Retinal pigment epithelial cell (primary cell): ENCODE results near the gene IFITM5.

Source experiments
- DNase-seq: peaks from one replicate; pipeline ENCODE4 v3.0.0-alpha.2; 2010; ENCODE audit warnings: low read depth
- H3K4me3 ChIP-seq: 2 replicates; pipeline ENCODE4 v1.5.1; 2011; ENCODE audit warnings: mild to moderate bottlenecking, low read length, control low read depth, moderate library complexity
- CTCF ChIP-seq: conservative IDR thresholded peaks from 2 replicates; pipeline ENCODE4 v1.5.1; 2011; ENCODE audit warnings: low read depth, low read length, control low read depth, inconsistent platforms

The IFITM5 gene

GRCh38 chr11:304915-305843 is 5.9 kb upstream of the IFITM5 start:
- peak; percentile 25 for DNase-seq
- peak; percentile 82 for TF ChIP-seq CTCF
- no peak overlapping the region for H3K4me3 ChIP-seq

- TF ChIP-seq CTCF: no peak
- no peak for DNase-seq
- no peak overlapping the region for H3K4me3 ChIP-seq
These were observed 4.8 kb upstream of the IFITM5 start for GRCh38 chr11:304061-304506.

- DNase-seq: no peak
- no peak for TF ChIP-seq CTCF
- no peak overlapping the region for H3K4me3 ChIP-seq
These were observed 4.0 kb upstream of the IFITM5 start for GRCh38 chr11:303363-303762.

- H3K4me3 ChIP-seq: no peak overlapping the region
- TF ChIP-seq CTCF: peak; percentile 23
- no peak for DNase-seq
These were observed 817 bp upstream of the IFITM5 start for GRCh38 chr11:299951-300735.

- DNase-seq: no peak
- H3K4me3 ChIP-seq: no peak overlapping the region
- no peak for TF ChIP-seq CTCF
These were observed 790 bp downstream of the IFITM5 start for GRCh38 chr11:298406-299065.

- no peak for DNase-seq
- no peak for TF ChIP-seq CTCF
- no peak overlapping the region for H3K4me3 ChIP-seq
These were observed 1.5 kb downstream of the IFITM5 start for GRCh38 chr11:297586-298405.
